Glutamatergic neuron (in vitro differentiated cells): ENCODE results near the gene KRTAP10-9. TPM values are rescaled to one million over a fixed set of nuclear protein-coding genes. Genes with fewer than 3 reads are reported as not detected.

Source experiments
- DNase-seq: peaks from one replicate; pipeline ENCODE4 v3.0.0; 2022
- H3K27ac Mint-ChIP-seq: one replicate; pipeline ENCODE4 v1.8.0; 2020; ENCODE audit warnings: mild to moderate bottlenecking, mixed read lengths, inconsistent platforms; ENCODE audit not compliant: unreplicated experiment
- H3K27me3 Mint-ChIP-seq: one replicate; pipeline ENCODE4 v1.8.0; 2020; ENCODE audit warnings: mild to moderate bottlenecking, moderate library complexity, mixed read lengths, inconsistent platforms; ENCODE audit not compliant: unreplicated experiment
- H3K36me3 Mint-ChIP-seq: one replicate; pipeline ENCODE4 v1.8.0; 2020; ENCODE audit warnings: mild to moderate bottlenecking, mixed read lengths, inconsistent platforms; ENCODE audit not compliant: unreplicated experiment
- H3K4me1 Mint-ChIP-seq: one replicate; pipeline ENCODE4 v1.8.0; 2020; ENCODE audit warnings: mild to moderate bottlenecking, low read depth, mixed read lengths, inconsistent platforms; ENCODE audit not compliant: unreplicated experiment
- H3K4me3 Mint-ChIP-seq: one replicate; pipeline ENCODE4 v1.8.0; 2020; ENCODE audit warnings: mild to moderate bottlenecking, mixed read lengths, inconsistent platforms; ENCODE audit not compliant: unreplicated experiment
- H3K9me3 Mint-ChIP-seq: one replicate; pipeline ENCODE4 v1.8.0; 2020; ENCODE audit warnings: mild to moderate bottlenecking, moderate library complexity, mixed read lengths, inconsistent platforms; ENCODE audit not compliant: unreplicated experiment
- total RNA-seq: library from RNA; stranded (reverse); fragmentation: NEBNext Ultra II Directional; extraction: Animal tissue kit (Norgen Biotek cat#: 25700); gene quantifications from one replicate; pipeline ENCODE4 v1.2.1, GENCODE V29; 2021; ENCODE audit not compliant: unreplicated experiment
- TF ChIP-seq, protein P1 (sequence below): fragments of 200-600 bp; sonication (generic); IDR thresholded peaks from one replicate; pipeline ENCODE4 v1.5.0; 2021; ENCODE audit not compliant: partially characterized antibody, unreplicated experiment

KRTAP10-9 gene
- total RNA-seq, 1 donor from 2014 or later: not detected

DNA sequence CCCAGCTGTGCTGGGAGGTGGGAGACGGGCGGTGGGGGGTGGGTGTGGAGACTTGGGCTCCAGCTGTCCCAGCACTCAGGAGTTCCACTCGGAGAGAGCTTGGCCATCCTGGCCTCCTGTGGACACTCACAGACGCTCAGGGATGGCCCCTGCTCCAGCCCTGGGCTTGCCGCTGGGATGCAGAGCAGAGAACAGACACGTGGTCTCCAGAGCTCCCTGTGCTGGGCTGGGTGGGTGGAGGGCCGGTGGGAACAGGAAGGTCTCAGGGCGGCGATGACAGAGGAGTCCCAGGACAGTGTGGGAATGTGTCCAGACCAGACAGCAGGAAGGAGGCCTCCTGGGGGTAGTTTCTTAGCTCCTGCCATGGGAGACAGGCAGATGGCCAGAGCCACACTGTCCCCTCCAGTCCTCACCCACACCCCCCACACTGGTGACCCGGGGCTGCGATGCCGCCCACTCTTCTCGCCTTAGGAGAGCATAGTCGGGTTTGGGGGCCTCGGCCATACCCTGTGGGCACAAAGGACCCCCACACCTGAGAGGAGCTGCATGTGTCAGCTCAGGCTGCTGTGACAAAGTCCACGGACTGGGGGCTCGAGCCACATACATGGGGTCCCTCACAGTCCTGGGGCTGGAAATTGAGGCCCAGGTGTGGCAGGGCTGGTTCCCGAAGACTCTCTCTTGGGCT is 2.0 kb downstream of the KRTAP10-9 start:
- TF ChIP-seq, protein P1, sequence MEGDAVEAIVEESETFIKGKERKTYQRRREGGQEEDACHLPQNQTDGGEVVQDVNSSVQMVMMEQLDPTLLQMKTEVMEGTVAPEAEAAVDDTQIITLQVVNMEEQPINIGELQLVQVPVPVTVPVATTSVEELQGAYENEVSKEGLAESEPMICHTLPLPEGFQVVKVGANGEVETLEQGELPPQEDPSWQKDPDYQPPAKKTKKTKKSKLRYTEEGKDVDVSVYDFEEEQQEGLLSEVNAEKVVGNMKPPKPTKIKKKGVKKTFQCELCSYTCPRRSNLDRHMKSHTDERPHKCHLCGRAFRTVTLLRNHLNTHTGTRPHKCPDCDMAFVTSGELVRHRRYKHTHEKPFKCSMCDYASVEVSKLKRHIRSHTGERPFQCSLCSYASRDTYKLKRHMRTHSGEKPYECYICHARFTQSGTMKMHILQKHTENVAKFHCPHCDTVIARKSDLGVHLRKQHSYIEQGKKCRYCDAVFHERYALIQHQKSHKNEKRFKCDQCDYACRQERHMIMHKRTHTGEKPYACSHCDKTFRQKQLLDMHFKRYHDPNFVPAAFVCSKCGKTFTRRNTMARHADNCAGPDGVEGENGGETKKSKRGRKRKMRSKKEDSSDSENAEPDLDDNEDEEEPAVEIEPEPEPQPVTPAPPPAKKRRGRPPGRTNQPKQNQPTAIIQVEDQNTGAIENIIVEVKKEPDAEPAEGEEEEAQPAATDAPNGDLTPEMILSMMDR: no peak
- Mint-ChIP-seq H3K4me3 (no peak overlapping the region), H3K4me1 (peaks cover 2% of the 10 kb centered on the region), H3K36me3 (peaks cover 48% of the 10 kb centered on the region), H3K27ac (no peak overlapping the region), H3K27me3 (peaks cover 3% of the 10 kb centered on the region), H3K9me3 (peaks cover 21% of the 10 kb centered on the region)
- no peak for DNase-seq

DNA sequence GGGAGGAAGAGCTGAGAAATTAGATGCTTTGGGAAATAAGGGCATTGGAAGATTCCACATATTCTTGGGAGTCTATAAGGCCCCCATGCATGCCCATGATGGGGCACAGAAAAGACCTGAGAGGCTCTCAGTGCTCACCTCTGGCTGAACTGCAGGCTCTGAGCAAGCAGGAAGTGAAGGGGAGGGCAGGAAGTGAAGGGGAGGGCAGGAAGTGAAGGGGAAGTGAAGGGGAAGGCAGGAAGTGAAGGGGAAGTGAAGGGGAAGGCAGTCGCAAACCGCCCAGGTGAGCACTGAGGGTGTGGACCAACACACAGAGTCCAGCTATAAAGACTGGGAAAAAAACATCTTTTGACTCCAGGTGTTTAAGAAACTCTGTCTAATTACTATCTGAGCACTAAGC is 3.5 kb downstream of the KRTAP10-9 start:
- no peak overlapping the region for H3K27ac Mint-ChIP-seq
- TF ChIP-seq, protein P1: no peak
- no peak overlapping the region for H3K4me3 Mint-ChIP-seq
- no peak for DNase-seq
- H3K9me3 Mint-ChIP-seq: peaks cover 15% of the 10 kb centered on the region
- H3K4me1 Mint-ChIP-seq: peaks cover 2% of the 10 kb centered on the region
- peaks cover 3% of the 10 kb centered on the region for H3K27me3 Mint-ChIP-seq
- peaks cover 35% of the 10 kb centered on the region for H3K36me3 Mint-ChIP-seq

DNA sequence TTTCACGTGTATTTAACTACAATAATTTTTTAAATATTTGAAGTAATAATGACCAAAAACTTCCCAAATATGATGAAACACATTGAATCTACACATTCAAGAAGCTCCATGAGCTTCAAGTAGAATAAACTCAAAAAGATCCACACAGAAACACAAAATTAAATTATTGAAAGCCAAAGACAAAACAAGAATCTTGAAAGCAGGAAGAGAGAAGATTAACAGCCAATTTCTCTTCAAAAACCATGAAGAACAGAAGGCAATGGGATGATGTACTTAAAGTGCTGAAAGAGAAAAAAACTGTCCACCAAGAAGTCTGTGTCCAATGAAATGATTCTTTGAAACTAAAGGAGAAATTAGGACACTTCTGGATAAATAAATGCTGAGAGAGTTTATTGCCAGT is 5.2 kb downstream of the KRTAP10-9 start:
- H3K27ac Mint-ChIP-seq: no peak overlapping the region
- peaks cover 35% of the 10 kb centered on the region for H3K36me3 Mint-ChIP-seq
- peaks cover 15% of the 10 kb centered on the region for H3K9me3 Mint-ChIP-seq
- no peak overlapping the region for H3K4me3 Mint-ChIP-seq
- peaks cover 3% of the 10 kb centered on the region for H3K27me3 Mint-ChIP-seq
- peaks cover 2% of the 10 kb centered on the region for H3K4me1 Mint-ChIP-seq
- no peak for DNase-seq
- TF ChIP-seq, protein P1: no peak

DNA sequence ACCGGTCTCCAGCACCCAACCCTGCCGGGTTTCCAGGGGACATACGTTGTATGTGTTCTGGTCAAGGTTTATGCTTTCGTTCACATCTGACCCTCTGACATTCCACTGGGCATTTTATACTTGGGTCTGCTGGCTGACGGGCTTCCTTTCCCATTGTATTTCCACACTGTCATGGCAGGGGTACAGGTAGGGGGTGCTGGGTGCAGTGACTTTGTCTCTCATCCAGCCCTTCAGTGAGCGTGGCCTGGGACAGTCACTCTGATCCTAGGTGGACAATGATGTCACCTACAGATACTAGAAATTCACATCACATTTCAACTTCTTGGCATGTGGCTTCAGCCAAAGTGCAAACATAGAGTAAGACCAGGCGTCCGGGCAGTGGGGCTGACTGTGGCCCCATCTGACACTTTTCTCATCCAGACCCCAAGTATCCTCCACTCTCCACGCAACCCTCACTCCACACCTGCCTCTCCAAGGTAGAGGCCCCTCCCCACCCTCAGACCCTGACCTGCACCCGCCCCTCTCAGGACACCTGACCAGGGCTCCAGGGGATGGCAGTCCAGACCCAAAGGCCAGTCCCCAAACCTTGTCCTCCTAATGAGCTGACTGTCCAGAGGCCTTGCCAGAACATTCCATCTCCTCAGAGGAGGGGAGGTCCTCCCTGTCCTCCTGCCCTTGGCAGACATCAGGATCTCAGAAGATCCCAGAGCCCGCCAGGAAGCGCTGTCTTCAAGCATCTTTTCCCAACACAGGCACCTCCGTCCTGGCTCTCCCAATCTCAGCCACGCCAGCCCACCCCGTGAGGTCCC is 9.5 kb downstream of the KRTAP10-9 start:
- no peak overlapping the region for H3K4me3 Mint-ChIP-seq
- peaks cover 13% of the 10 kb centered on the region for H3K9me3 Mint-ChIP-seq
- TF ChIP-seq, protein P1: no peak
- no peaks in the 10 kb centered on the region for H3K27me3 Mint-ChIP-seq
- DNase-seq: no peak
- H3K36me3 Mint-ChIP-seq: peaks cover 30% of the 10 kb centered on the region
- H3K4me1 Mint-ChIP-seq: peaks cover 3% of the 10 kb centered on the region
- H3K27ac Mint-ChIP-seq: no peak overlapping the region
